NCI-H2196 (cell line): ENCODE results near the gene C19orf44.

ENCODE experiments used
- DNase-seq: peaks from one replicate; lab custom pipeline; 2025; ENCODE audit not compliant: unreplicated experiment; lab: John Stamatoyannopoulos, UW

Gene C19orf44

DNA sequence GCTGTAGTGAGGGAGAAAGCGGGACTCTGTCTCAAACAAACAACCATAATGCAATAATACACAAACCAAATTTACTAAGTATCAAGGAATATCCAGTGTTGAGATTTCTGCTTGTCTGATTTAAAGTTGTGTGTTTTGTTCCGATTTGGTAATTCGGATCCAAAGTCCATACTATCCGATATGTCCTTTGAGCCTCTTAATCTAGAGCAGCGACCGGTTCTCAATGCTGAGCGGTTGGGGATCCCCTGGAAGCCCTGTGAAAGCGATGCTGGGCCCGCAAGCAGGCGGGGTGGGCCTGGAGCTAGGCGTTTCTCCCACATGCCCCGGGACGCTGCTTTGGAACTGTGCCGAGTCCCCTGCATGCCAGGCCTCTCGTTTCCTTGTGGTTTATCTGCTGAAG, 20.2 kb downstream of the C19orf44 start:
- no peak for DNase-seq

DNA sequence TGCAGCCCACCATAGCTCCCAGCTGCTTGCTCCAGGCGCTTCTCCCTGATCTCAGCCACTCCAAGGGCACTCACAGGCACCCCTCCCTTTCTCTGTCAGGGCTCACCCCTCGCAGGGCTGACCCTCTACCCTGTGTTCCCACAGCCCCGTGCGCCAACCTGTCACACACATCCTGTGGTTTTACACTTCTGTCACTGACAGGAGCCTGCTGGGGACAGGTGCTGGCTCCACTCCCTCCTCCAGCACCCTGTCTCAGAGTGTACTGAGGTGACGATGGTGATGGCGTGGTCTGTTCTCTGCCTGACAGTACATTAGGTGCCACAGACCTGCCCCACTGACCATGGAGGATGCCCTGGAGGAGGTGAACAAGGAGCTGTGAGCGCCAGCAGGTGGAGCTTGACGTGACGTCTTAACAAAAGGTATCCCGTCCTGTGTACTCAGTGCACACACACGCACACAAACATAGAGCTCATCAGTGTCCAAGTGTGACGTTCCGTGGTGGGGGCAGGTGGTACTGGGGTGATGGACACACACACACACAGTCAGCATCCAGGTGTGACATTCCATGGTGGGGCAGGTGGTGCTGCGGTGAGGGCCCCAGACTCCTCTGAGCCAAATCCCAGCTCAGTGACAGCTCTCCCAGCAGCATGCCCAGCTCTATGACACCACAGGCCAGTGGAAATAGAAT, 20.9 kb downstream of the C19orf44 start:
- DNase-seq, result no peak

DNA sequence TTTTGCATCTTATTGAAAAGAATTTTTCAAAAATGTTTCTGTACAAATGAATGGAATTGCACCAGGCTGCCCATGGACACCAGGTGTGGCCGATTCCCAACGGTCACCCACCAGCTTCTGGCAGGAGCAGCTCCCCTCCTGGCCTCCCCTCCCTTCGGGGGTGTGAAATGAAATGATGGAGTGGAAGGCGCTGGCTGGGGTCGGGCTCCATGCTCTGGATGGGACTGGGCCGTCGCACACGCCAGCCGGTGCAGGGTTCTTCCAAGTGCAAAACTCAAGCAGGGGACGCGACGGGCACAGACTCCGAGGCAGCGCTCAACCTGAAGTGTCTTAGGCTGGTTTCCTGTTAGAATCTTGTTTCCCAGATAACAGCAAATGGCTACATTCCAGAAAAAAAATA, 21.9 kb downstream of the C19orf44 start:
- DNase-seq, result no peak

DNA sequence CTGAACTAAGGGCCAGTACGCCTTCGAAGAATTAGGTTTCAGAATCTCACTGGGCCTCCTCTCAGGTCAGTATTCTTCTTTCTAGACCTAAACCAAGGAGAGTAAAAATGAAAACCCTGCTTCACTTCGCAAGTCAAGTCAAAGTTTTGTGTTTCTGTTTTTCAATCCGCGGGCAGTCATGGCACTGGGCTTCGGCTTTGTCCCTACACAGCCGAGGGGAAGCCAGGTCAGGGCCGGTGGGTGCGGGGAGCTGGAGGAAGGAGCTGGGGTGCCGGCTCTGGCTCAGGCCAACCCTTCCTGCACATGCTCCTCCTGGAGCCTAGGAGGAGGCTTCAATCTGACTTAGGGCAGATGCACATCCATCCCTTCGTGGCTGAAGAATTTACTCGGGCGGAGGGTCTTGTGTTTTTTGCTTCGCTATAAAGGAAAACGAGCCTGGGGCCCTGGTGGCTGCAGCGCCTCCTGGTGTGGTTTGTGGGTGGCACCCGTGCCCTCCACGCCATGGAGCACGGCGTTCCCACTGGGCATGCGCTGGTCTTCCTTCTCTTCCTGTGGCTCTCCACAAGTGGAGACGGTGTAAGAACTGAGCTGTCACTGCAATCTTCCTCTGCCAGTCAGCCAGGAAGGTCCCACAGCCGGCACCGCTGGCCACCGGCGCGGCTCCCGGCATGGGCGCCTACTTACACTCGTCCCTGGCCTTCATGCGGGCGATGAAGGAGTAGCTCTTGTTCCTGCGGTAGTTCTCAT, 22.5 kb downstream of the C19orf44 start:
- DNase-seq, result no peak

DNA sequence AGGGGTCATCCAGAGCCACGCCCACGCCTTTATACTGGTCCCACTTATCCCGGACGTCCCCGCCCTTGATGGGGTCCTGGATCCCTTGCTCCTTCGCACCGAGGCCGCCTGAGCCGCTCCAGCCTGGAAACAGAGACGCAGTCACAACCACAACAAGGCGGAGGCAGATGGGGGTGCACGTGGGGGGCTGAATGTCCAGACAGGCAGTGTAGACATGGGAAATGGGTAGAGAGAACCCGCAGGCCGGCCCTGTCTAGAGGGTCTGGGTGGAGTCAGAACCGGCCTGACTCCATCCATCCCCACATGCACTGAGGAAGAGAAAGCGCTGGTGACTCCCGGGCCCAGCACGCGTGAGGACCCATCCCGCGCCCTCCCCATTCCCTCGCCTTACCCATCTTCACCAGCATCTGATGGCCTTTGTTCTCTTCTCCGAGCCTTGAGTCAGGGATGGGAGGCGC, 23.1 kb downstream of the C19orf44 start:
- DNase-seq, result no peak

DNA sequence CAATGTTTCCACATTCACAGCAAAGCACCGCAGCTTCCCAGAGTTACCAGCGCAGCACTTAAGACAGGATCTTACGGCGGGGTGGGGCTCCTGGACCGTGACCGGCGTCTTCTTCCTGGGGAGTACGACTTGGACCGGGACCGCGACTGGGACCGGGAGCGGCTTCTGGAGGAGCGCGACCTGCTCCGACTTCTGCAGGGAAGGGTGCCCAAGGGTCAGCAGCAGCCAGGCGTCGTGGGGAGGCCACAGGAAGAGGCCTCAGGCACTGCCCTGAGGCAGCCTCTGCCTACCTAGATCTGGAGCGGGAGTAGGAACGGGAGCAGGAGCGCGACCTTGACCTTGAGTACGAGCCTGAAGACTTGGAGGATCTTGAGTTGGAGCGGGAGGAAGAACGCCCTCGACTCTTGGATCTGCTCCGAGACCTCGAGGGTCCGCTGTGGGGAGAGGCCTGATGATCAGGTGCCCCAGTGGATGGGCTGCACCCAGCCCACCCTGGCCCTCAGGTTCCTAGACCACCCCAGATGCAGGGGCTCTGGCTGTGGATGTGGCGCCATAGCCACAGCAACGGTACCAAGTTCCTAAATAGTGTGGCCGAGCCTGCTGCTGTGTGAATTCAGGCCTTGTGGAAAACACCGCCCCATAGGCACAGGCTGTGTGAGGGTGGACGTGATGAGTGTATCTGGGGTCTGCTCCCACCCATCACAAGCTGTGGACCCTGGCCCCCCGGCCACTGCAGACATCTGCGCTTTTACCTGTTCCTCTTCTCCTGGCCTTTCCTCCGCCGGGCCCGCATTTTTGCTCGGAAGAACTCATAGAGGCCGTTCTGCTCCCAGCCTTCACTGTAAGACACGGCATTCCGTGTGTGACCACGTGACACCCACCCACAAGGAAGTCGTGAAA, 24.1 kb downstream of the C19orf44 start:
- no peak for DNase-seq

DNA sequence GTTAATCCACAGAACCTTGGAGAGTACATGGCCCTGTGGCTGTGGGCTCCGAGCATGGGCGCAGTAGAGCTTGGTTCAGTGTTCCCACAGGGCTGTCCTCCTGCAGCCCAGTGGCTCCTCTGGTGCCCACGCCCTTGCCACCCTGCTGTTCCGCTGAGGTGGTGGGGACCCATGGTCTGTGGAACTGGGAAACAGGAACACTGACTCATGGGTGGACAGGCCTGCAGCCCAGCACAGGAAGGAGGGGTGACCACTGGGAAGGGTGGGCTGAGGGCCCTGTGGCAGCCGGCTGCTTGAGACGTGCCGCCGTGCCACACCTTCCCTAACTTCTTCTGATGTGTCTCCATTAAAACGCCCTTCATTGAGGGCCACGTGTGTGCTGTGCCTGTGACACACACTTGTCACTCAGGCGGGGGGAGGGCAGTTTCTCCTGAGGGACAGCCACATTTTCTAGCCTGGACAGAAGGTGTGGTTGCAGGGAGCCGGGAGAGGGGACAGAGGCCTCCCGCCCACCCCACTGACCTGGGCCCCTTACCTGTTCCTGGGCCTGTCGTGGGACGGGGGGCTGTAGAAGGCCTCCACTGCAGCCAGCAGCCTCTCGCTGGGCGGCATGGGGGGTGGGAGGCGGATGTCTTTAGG, 24.9 kb downstream of the C19orf44 start:
- DNase-seq, result no peak

DNA sequence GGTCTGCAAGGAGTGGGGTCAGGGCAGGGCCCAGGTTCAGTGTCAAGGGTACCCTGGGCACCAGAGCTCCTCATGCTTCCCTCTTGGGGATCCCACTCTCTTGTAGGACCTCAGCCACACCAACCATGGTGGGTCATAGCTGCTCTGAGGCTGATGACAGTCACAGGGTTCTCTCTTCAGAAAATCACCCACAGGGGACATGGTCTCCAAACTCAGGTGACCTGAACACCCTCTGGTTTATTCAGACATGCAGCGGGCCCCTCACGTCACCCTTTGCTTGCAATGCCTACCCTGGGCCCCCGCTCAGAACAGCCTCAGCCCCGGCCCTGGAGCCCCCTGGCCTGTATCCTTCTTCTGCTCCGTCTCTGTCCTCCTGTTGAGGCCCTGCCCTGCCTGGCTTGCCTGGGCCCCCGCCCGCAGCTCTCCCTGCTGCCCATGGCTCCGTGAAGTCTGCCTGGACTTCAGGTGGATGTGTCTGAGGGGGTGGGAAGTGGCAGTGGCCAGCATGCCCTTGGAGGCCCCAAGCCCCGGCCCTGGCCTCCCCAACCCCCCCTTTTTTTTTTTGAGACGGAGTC, 25.6 kb downstream of the C19orf44 start:
- no peak for DNase-seq

DNA sequence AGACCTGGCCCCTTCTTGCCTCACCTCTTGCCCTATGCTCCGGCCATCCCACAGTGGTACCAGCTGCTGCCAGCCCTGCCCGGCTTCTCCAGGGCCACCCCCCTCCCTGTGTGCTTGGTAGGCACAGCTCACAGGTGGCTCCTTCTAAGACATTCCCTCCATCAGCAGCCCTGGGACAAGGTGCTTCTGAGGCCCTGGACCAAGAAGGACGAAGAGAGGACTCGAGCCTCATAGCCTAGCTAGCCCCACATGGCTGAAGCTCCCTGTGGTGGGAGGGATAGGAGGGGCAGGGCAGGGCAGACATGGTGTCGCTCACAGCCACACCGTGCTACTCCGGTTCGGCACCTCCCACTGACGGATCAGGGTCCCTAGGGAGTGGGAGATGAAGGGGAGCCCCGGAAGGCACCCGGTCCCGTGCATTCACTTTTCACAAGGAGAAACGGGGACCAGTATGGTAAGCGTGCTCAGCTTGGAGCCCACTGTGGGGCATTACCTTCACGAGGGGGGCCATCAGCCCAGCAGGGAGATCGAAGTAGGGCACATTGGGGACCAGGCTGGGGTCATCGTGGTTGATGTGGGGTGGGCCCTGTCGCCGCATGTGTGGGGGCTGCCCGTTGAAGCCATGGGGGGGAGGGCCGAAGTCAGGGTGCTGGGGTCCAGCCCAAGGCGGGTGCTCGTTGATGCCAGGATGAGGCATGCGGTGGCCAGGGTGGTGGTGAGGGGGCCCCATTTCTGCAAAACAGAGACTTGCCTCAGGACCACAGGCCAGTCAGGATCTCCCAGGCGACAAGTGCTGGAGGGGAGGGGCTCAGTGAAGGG, 26.6 kb downstream of the C19orf44 start:
- no peak for DNase-seq

DNA sequence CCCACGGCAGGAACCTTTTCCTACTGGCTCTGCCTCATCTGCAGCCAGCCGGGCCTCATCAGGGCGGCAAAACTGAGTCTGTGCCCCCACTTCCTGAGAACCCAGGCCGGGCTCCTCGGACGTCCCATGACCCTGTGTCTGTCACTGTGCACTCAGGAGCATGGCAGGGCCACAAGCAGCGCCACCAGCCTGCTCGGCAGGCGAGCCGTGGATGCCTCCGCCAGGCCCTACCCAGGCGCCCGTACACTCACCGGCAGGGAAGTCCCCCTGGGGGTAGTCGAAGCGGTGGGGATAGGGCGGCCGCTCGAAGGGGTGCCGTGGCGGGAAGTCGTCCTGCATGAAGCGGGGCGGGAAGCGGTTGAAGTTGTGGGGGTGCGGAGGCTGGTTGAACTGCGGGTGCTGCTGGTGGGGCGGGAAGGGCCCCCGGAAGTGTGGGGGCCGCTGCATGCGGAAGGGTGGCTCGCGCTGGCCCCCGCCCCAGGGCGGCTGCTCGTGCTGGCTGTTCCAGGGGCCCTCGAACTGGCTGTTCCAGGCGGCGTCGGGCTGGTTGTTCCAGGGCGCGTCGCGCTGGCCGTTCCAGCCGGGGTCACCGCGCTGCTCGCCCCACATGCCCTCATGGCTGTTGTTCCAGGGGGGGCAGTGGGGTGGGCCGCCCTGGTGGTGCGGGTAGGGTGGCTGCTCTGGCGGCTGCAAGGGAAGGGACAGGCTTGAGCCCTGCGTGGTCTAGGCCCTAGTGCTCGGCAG, 29.0 kb downstream of the C19orf44 start:
- DNase-seq, result no peak

DNA sequence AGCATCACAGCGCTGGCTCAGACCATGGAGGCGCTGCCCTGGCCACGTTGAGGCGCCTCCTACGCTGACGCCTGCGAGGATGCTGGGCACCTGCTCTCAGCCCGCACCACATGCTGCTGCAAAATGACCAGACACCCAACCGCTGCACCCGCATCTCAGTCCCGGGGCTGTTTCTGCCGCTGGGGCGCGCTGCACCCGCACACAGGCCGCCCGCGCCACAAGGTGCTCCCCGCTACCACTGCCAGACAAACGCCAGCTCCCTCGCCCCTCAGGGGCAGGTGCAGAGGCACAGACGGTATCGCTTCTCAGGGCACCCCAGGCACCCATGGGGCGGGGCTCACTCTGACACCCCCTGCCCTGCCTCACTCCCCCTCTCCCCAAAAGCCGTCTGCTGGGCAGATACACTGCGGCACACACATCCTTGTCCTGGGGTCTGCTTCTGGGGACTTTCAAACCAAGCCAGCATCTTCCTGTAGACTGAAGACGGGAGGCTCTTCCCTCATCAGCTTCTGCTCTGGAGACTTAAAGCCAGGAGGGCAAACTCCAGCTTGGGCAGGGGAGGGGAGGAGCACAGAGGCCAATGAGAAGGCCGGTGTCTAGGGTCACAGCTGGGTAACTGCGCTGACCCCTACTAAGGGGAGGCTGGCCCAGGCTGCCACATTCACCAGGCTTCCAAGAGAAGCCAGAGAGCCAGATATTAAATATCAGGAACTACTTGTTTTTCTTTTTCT, 29.7 kb downstream of the C19orf44 start:
- peak; percentile 70 for DNase-seq

DNA sequence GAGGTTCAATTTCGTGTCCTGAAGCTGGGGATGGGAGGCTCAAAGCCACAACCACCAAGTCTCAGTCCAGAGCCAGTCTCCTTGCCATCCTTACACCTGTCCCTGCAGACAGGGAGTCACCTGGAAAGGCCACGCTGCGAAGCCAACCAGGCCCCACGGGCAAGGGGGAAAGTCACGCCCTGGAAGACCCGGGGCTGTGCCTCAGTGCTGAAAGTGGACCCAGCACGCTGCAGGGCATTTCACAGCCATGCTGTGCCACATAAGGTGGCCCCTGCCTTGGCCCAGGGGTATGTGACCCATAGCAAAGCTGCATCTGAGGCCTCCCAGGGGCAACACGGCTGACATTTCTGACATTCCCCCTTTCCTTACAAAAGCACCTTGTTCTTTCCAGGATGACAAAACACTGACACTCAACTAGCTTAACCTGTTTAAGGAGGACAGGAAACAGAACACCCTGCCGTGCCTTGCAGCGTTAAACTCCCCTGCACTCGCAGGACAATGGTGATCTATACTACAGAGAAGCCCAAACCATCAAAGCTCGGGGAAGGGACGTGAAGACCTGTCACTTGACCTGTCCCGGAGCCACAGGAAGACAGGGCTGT, 31.2 kb downstream of the C19orf44 start:
- no peak for DNase-seq

DNA sequence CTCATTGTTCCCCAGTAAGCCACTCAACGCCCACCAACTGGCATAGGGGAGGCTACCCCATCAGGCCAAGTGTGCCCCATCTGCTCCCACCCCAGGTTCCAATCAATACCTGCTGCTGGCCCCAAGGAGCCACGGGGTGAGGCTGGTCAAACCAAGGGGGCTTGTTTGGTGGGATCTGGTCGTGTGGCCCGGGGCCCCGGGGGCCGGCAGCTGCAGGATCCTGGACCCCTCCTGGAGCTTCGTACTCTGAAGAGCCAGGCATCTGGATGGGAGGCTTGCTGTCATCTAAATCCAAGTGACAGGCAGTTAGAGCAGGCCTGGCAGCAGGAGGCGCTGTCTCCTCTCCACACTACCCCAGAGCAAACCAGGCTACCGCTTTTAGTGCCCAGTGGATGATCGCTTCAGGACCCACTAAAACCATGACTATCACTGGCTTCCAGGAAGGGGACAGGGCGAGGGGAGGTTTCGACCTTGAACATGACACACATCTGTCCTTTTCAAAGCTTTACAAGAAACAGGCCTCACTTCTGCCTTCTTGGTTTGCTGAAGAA, 31.9 kb downstream of the C19orf44 start:
- no peak for DNase-seq

DNA sequence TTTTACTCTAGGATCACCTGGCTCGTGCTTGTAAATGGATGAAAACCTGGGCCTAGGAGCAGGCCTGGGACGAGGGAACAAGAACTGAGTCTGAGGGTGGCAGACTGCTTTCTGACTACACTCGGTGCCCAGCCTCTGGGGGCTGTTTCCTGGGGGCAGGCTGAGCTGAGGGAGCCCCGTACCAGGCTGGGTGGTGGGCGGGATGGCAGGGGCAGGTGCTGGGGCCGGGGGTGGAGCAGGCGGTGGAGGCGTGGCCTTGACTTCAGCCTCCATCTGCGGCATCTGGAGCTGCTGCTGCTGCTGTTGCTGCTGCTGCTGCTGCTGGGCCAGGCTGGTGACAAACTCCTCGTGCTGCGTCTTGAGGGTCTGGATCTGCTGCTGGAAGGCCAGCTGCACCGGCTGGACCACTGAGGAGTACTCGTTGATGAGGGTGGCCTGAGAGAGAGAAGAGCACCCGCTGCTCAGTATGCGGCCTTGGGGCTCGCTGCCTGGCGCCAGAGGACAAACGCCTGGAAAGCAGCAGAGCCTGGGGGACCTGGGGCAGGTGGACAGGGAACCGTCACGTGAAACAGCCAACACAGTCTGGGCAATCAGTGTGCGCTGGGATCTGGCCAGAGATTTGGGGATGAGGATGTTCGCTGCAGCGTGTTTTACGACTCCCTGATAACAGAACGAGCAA, 33.4 kb downstream of the C19orf44 start:
- DNase-seq, result no peak

DNA sequence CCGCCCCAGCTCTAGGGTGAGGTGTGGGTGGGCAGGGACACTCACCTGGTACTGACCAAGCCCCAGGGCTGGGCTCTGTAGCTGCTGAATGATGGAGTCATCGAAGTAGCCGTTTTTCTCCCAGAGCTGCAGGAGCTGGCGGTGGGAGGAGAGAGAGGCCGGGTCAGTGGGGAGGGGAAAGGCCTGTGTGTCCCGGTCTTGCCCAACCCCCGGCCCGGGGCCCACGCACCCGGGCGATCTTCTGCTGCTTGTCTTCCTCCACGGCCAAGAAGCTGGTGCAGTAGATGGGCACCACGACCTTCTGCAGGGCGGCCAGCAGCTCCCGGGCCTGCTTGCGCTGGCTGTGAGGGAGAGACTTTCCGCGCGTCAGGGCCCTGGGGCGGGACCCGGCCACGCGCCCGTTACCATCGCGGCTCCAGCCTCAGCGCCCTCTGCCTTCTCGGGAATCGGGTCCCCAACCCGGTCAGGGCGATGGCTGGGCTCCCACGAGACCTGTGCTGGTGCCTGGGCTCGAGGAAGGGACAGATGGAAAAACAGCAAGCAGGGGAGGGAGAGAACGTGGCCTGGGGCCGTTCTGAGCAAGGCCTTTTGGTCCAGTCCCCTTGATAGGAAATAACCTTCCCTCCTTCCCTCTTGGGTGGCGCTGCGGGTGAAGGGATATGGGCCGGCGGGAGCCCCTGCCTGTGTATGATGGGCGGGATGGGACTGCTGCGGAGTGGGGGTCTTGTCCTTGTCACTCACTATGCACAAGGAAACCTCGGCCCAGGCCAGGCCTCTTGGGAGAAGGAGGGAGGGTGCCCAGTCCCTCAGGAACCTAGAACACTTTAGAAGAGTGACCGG, 34.6 kb downstream of the C19orf44 start:
- DNase-seq, result no peak

DNA sequence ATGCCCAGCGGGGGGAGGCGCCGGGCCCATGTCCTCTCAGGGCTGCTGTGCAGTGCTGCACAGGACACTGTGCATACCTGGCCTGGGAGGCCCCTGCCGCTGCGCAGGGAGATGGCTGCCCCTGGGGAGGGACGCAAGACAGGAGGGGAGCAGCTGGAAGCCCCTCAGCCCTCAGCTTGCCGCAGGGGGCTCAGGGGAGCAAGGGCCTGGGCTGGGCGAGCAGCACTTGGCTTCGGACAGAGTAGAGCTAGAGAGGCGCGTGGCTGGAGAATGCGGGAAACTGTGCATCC, 35.1 kb downstream of the C19orf44 start:
- DNase-seq, result no peak
